GM18951 (cell line): ENCODE measurements around the gene GTF3C1.

Source experiments
- POLR2A ChIP-seq: IDR thresholded peaks from 4 replicates; pipeline ENCODE4 v1.6.1; 2011; ENCODE audit warnings: mild to moderate bottlenecking; ENCODE audit not compliant: insufficient read length, insufficient read depth; ENCODE audit errors: extremely low read depth
- in situ Hi-C: fragments of 300-500 bp; cut with MboI; formaldehyde crosslinking; loops from one replicate; pipeline ENCODE4 v1.12.0; 2022; ENCODE audit warnings: low sequenced_read_pairs, mixed read lengths, inconsistent platforms; ENCODE audit not compliant: unreplicated experiment

The GTF3C1 gene

DNA sequence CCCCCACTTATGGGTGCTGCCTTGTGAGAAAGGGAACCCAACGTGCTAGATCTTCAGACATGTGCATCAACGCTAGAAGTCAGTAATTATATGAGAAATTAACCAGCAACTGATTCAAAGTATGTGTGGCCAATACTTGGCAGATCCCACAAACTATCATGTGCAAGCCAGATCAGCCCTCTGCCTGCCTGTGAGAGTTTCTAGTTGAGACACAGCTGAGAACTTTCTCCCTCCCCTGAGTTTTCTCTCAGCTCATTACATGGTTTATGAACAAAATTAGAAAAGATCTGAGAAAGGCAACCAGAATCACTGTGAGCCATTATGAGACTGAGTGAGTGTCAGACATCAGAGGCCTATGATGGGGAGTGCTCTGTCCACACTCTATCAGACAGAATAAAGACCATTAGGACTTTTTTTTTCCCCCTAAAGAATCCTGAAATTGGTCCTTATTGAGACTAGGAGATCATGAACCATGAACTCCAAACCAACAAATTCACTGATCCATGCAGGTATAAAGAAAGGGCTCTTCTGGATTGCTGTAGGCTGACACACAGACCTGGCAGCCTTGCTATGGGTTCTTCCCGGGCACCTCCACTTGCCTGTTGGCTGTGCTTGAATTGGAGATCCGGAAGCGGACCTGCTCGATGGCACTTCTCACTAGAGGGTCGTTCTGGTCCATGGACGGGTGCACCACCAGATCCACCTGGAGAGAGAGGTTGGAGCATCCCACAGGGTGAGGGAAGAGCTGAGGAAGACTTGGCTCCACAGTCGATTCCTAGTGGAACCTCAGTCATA, 51.5 kb downstream of the GTF3C1 start:
- TF ChIP-seq POLR2A: no peak
- in situ Hi-C loops: no loop called here

DNA sequence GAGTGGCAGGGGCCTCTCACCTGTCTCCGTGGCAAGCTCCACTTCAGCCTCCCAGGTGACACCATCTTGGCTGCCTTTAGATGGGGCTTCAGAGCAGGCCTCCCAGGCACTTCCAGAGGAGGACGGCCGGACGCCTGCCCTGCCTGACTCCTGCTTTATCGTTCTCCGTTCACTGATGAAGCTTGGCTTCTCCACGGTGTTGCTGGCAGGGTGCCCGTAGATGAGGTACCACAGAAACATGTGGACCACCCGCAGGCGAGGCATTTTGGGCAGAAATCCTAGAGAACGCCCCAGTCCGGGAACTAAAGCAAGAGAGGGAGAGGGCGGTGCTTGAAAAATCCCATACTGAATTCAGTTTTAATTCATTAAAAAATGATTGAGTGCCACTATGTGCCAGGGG, 54.5 kb downstream of the GTF3C1 start:
- TF ChIP-seq POLR2A: no peak
- in situ Hi-C loops: no loop called here

DNA sequence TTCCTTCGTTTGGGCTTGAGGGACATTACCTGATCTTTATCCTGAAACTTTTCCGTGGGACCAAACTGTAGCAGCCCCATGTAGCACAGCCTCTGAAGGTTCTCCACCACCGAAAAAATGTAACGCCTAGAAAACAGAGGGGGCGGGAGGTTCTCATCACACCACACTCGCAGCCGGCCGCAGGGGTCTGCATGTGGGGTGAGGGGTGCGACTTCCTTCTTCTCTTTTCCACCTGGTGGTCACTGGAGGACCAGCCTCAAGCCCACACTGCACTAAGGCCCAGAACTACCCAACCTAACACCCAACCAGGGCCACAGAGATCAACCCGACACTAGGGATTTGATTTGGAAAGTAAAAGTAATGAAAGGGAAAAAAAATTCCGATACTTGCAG, 57.1 kb downstream of the GTF3C1 start:
- in situ Hi-C loops: no loop called here

DNA sequence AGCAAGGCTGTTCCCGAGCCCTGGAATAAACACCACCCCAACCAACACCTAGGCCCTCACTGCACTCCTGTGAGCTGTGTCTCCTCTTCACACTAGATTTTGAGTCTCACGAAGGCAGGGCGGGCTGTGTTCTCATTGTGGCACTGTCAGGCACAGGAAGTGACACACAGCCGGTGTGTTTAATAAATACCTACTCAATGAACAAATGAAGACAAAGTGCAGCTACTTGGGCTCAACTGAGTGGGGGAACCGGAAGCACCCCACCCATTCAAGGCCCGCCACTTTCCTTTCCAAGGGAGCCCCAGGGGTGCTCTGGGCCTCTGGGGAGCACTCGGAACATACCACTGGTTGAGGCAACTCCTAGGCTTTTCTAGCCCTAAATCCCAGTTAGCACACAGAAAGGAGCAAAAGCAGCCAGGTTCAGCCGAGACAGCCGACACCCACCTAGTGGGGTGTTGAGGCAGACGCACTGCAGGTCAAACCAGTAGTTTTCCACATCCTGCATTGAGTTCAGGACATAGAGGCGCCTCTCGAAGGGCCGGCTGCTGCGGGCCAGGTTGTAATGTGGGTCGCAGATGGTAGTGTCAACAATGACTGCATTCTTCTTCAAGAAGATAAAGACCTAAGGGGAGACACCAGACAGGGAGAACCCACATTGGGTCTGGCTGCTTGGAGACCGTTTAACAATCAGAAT, 57.7 kb downstream of the GTF3C1 start:
- no peak for TF ChIP-seq POLR2A
- in situ Hi-C loops: no loop called here

More for the DNA sequence above, 57.1 kb downstream of the GTF3C1 start:
- no peak for TF ChIP-seq POLR2A

DNA sequence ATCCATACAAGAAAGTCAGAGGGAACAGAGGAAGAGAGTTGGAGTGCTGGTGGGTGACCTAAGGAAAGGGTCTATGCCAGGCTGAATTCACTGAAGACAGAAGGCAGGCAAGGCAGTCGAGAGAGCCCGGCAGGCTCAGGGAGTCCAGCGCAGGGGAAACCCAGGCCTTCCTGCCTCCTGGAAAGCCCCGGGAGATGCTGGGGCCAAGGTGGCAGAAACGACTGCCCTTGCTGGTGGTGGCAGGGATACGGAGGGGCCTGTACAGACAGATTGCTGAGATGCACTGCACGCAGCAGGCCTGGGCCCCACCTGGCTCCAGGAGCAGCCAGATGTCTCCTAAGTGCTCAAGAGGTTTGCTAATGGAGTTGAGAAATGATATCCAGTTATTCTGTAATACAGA, 59.8 kb downstream of the GTF3C1 start:
- TF ChIP-seq POLR2A: no peak
- in situ Hi-C loops: no loop called here

DNA sequence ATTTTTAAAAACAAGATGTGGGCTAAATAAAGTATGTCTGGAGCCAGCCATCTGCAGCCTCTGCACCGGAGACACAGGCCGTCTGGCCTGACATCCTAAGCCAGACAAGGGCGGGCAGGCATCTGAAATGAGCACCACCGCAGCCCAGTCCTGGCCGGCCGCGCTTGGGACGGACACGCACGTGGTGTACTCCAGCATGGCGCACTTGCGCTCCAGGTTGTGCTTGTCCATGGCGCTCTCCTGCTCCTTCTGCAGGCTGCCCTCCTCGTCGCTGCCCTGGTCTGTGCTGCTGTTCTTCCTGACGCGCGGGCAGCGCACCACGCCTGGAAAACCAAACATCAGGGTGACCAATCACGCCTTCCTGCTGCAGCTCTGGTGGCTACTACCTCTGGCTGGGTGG, 60.3 kb downstream of the GTF3C1 start:
- in situ Hi-C loops: no loop called here
- TF ChIP-seq POLR2A: no peak

DNA sequence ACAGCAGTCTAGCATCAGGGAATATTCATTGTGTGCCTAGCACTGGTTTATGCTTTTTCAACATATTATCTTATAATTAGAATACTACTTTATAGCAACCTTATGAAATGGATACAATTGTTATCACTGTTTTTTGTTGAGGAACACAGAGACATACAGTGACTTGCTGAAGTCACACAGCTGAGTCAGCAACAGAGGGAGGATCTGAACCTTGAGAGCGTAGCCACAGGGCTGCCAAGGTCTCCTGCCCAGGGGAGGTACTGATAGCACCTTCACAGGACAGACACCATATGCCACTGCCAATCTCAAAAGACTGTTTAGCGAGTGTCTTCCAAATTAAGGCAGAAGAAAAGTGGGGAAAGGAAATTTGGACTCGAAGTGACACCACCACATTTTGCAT, 63.0 kb downstream of the GTF3C1 start:
- in situ Hi-C loops: no loop called here

DNA sequence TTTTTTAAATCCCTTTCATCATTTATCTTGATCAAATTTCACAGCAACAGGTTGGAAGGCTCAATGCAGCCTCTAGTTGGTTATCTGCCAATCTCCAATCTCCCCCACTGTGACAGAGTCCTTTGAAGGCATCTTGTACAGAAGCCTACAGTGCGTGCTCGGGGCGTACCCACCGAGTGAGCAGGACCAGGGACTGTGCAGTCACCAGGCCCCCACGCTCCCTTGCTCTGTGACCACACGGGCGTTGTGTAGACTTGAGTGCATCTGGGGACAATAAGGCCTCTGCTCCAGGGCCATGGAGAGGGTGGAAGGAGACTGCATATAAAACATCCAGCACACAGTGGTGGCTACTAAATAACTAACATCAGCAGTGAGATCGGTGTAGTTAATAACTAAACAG, 63.4 kb downstream of the GTF3C1 start:
- no peak for TF ChIP-seq POLR2A
- in situ Hi-C loops: no loop called here

More for the DNA sequence above, 63.0 kb downstream of the GTF3C1 start:
- TF ChIP-seq POLR2A: no peak

DNA sequence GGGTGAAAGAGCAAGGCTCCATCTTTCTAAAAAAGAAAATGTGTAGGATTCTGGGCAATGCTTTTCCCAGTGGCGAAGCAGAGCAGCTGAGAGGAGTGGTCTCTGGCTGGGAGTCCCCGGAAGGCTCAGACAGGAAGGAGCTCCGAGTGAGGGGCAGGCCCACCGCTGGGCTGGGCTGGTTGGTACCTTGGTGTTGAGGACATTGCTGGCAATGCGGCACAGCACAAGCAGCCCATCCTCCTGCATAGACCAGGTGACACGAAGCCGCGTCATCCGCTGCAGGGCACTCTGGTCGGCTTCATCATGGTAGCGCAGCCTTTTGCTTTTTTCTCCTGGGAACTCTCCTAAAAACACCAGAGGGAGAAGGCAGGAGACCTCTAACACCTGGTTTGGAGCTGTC, 63.9 kb downstream of the GTF3C1 start:
- TF ChIP-seq POLR2A: no peak
- in situ Hi-C loops: no loop called here

DNA sequence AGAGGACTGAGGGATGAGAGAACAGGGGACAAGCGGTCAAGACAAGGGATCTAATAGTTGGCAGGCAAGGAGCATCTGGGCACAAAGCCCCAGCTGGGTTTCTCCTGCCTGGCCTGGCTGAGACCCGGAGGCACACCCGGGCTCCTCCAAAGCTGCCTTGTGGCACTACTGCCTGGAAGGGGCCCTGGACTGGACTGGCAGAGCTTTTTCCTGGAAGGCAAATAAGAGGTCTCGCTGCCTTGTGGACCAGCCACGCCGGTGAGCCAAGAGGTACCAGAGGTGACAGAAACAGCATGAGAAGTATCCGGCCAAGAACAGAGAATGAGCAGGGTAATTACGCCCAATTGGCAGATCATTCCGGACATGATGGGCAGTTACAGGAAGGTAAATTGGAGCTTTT, 64.6 kb downstream of the GTF3C1 start:
- TF ChIP-seq POLR2A: no peak
- in situ Hi-C loops: no loop called here

DNA sequence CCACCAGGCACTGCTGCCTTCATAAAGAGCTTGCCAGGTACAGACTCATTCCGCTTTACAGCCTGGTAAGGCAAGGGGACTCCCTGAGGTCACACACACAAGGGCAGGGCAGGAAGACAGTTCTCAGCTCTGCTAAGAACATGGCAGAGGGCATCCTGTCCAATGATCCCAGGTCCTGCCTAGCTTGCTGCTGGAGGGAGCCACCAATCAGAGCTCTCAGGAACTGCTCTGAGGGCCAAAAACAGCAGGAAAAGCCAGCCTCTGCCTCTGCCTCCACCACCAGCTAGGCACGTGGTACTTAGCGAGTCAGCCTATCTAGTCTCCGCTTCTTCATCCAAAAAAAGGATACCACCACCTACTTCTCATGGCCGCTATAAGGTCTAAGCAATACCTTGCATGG, 66.1 kb downstream of the GTF3C1 start:
- TF ChIP-seq POLR2A: no peak
- in situ Hi-C loops: no loop called here

DNA sequence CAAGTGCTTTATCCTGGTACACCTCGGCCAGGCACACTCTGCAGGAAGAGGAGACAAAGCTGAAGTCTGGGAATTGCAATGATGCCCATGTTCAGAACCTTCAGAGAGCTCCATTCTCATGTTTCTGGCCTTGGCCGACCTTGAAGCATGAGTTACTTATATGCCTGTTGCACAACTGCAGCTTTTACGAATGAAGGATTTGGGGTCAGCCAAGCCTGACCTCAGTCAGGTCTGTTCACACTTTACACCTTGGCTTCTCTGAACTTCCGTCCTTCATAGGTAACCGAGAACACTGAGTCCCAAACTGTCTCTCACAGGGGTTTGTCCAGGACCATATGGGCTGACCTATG, 66.7 kb downstream of the GTF3C1 start:
- in situ Hi-C loops: no loop called here
- TF ChIP-seq POLR2A: no peak

DNA sequence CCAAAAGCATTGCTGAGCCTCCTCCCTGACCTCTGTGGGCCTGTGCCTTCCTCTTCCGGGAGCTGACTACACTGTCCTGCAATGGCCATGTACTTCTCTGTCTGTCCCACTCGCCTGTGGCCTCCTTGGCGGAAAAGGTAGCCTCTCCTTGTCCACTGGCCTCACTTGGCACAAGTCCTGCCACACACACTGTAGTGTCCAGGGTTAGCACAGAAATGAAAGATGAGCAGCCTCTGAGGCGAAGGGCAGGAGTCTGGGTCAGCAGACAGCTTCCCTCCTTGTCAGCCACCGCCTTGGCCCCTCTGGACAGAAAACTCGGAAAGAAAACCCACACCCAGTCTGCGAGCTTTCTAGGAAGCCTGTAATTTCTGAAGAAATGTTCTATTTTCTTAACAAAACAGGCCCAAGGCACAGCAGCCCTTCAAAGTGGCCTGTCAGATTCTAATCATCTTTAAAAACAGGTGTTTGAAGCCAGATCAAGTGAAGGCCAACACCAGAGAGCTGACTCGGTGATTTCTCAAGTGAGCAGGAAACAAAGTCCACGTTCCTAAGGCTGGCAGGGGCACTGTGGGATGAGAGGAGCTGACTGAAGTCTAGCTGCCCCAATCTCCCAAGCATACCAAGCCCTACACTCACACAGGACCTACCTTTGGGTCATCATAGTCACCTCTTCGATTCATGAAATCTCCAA, 67.2 kb downstream of the GTF3C1 start:
- in situ Hi-C loops: no loop called here
- no peak for TF ChIP-seq POLR2A
